Erythroblast (primary cell): ENCODE data around the gene CHEK2.

Source experiments
- GATA1 ChIP-seq: IDR thresholded peaks from 2 replicates; pipeline ENCODE4 v1.6.1; 2011; ENCODE audit warnings: low read depth, mild to moderate bottlenecking, control low read depth, low read length, moderate library complexity
- POLR2A ChIP-seq: IDR thresholded peaks from 2 replicates; pipeline ENCODE4 v1.6.1; 2011; ENCODE audit warnings: mild to moderate bottlenecking, low read length

DNA sequence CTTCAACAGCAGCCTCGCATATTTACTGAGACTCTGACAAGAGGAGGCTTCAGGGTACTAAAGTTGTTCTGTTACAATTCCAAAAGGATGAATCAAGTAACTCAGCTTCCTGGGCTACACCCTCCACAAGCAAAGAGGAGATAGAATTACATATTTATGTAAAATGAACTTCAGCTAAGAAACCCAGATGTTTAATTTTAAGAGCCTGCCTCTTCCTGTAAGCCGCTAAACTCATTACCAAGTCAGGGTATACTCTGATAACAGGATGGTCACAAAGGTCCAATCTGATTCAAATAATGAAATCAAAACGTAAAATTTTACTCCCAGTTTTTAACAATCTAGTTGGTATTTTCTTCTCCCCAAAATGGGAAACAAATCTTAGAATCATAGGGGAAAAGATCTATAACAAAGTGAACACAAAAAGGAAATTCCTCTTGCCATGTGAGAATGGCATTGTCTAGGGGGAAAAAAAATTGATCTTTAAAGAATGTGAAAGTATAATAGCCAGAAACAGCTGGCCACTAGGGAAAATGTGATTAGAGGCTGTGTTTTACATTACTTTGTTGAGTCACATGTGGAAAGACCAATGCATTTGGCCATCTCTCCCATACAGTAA lies 30.9 kb downstream of the CHEK2 start:
- TF ChIP-seq POLR2A (no peak), GATA1 (no peak)
